Measurements from ENCODE around the gene NOP9.

Gene NOP9

GRCh38 chr14:24331731-24332267 lies 32.1 kb downstream of the NOP9 start:
- TF ChIP-seq, protein P1, sequence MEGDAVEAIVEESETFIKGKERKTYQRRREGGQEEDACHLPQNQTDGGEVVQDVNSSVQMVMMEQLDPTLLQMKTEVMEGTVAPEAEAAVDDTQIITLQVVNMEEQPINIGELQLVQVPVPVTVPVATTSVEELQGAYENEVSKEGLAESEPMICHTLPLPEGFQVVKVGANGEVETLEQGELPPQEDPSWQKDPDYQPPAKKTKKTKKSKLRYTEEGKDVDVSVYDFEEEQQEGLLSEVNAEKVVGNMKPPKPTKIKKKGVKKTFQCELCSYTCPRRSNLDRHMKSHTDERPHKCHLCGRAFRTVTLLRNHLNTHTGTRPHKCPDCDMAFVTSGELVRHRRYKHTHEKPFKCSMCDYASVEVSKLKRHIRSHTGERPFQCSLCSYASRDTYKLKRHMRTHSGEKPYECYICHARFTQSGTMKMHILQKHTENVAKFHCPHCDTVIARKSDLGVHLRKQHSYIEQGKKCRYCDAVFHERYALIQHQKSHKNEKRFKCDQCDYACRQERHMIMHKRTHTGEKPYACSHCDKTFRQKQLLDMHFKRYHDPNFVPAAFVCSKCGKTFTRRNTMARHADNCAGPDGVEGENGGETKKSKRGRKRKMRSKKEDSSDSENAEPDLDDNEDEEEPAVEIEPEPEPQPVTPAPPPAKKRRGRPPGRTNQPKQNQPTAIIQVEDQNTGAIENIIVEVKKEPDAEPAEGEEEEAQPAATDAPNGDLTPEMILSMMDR (IDR thresholded peaks at IDR 0.05; ENCODE audit: low read depth, low read length): no peak
- Histone ChIP-seq H3K36me3 (no peaks in the 10 kb centered on the region), H3K4me3 (ENCODE audit: low read depth, low read length) (no peak overlapping the region), H3K27me3 (ENCODE audit: insufficient read depth, low read depth, severe bottlenecking) (peaks cover 2% of the 10 kb centered on the region), H3K9me3 (ENCODE audit: severe bottlenecking) (no peaks in the 10 kb centered on the region), H3K27ac (no peak overlapping the region)
- no peak for DNase-seq

GRCh38 chr14:24332268-24332993 lies 32.8 kb downstream of the NOP9 start:
- no peaks in the 10 kb centered on the region for H3K36me3 ChIP-seq
- peak; percentile 69 for DNase-seq
- H3K27ac ChIP-seq: no peak overlapping the region
- TF ChIP-seq, protein P1 (IDR thresholded peaks at IDR 0.05; ENCODE audit: low read depth, low read length): peak; percentile 77
- H3K27me3 ChIP-seq (ENCODE audit: insufficient read depth, low read depth, severe bottlenecking): peaks cover 2% of the 10 kb centered on the region
- H3K9me3 ChIP-seq (ENCODE audit: severe bottlenecking): no peaks in the 10 kb centered on the region
- H3K4me3 ChIP-seq (ENCODE audit: low read depth, low read length): no peak overlapping the region

DNA sequence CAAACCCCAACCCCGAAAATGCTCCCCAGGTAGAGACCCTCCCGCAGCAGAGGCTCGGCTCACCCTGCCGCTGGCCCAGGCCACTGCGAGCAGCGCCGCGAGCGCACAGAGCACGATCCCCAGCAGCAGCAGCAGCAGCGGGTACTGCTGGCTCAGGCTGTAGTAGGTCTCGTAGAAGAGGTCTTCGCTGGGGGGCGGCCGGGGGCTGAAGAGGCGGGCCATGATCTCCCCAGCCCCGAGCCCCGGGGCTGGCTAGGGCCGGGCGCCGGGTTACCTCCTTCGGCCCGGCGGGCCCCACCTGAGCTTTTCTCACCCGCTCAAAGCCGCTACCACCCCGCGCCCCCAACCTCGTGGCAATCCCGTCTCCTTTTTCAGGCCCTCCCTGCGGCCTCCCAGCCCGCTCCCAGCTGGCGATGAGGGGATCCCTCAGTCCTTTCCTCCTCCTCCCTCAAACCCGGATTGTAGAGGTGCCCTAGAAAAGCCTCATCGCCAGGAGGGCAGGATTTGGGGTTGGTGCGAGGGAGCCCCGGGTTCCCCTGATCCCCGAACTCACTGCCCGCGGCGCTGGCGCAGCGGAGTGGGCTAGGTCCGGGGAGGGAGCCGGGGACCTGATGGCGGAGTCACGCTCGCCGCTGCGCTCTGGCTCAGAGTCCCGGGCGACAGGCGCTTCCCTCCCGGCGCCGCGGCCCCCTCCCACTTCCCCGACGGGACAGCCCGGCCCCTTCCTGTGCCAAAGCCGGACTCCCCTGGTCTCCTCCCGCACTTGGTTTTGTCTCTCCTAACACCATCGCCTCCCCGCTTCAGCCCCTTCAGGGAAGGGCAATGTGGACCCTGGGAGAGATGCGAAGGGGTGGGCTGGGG lies 35.0 kb downstream of the NOP9 start, which contains the start of gene ADCY4:
Gene ADCY4 (minus strand): TSS at position 641 of the 861 bp plus-strand sequence. CDS start 419 bp downstream, at position 222.
- Histone ChIP-seq H3K27ac (no peak within 1 kb of the TSS), H3K9me3 (ENCODE audit: severe bottlenecking) (no peaks in the 10 kb centered on the region), H3K36me3 (no peaks in the 10 kb centered on the region), H3K27me3 (ENCODE audit: insufficient read depth, low read depth, severe bottlenecking) (peaks cover 2% of the 10 kb centered on the region), H3K4me3 (ENCODE audit: low read depth, low read length) (no peak within 1 kb of the TSS)
- TF ChIP-seq, protein P1 (IDR thresholded peaks at IDR 0.05; ENCODE audit: low read depth, low read length): no peak
- no peak for DNase-seq

- H3K27ac ChIP-seq: no peak overlapping the region
- DNase-seq: no peak
- H3K36me3 ChIP-seq: no peaks in the 10 kb centered on the region
- H3K9me3 ChIP-seq (ENCODE audit: severe bottlenecking): no peaks in the 10 kb centered on the region
- H3K27me3 ChIP-seq (ENCODE audit: insufficient read depth, low read depth, severe bottlenecking): peaks cover 2% of the 10 kb centered on the region
- TF ChIP-seq, protein P1 (IDR thresholded peaks at IDR 0.05; ENCODE audit: low read depth, low read length): no peak
- H3K4me3 ChIP-seq (ENCODE audit: low read depth, low read length): no peak overlapping the region
Observed at GRCh38 chr14:24335461-24336171, 36.0 kb downstream of the NOP9 start.

DNA sequence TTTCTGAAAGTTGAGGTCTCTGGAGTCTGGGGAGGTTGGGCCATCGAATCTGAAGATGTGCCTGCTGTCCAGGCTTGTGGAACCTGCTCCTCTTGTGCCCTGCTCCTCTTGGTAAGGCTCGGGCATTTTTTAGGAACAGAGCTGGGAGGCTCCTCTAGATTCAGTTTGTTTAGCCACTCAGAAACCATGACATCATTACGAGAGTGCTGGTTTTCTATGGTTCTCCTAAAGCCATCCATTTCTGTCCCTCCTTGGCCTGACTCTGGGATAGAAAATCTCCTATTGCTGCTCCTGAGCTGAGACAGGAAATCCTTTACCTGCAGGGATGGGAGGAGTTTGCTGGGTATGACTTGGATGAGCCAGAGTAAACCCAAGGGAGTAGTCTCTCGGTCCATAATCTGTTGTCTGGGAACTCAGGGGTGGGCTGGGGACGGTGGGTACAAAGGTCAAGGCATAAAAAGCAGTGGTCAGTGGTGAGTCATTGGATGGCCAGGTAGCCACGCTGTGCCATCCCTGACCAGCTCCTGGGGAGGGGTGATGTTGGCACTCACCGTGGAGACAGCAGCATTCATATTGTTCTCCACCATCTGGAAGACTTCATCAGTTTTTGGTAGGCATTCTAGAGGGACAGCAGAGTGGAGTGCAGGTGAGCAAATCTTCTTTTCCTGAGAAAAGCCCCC lies 37.6 kb downstream of the NOP9 start:
- Histone ChIP-seq H3K27me3 (ENCODE audit: insufficient read depth, low read depth, severe bottlenecking) (peaks cover 2% of the 10 kb centered on the region), H3K36me3 (no peaks in the 10 kb centered on the region), H3K27ac (peak overlapping the region; percentile 61), H3K9me3 (ENCODE audit: severe bottlenecking) (no peaks in the 10 kb centered on the region), H3K4me3 (ENCODE audit: low read depth, low read length) (no peak overlapping the region)
- DNase-seq: no peak
- TF ChIP-seq, protein P1 (IDR thresholded peaks at IDR 0.05; ENCODE audit: low read depth, low read length): no peak
